LNCAP (cell line): Measurements from ENCODE around the gene NT5DC2.

Source experiments
- TF ChIP-seq, protein P1 (sequence below): fragments of 450-650 bp; IDR thresholded peaks from 2 replicates; pipeline ENCODE4 v1.5.1; 2017; ENCODE audit warnings: mild to moderate bottlenecking

The NT5DC2 gene

DNA sequence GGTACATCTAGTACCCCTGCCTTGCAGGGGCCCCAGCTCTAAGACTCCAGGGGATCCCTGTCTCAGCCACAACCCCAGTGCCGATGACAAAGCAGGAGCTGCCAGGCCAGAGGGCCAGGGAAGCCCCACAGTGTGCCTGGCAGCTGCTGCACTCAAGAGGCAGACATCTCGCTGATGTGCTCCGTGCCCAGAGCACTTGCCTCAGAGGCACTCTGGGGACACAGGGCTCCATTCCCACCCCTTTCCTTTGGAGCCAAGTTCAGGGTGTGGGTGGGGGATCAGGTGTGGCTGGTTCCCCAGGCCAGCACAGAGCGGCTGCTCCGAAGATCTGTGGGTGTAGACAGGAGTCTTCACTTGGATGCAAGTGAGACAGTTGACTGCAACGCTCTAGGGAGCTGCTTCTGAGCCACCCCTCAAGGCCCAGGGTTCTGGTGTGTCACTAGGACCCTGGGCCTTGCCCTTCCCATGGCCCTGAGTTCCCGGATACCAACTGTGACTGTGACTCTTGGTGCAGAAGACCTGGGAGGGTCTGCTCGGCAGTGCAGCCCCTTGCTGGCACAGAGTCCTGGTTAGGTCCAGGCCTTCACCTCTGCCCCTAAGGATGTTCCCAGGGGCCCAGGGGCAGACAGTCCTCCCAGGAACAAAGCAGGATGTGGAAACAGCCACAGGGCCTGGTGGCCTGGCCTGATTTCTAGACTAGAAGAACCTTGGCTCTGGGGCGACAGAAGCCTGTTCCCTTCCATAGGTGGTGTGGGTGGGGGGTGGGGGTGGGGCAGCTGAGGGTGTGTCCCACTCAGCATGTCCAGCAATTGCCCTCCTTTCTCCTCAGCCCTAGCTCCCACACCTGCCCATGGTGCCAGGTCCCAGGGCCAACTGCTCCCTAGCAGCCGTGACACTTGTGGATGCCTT lies 2.5 kb downstream of the NT5DC2 start:
- TF ChIP-seq, protein P1, sequence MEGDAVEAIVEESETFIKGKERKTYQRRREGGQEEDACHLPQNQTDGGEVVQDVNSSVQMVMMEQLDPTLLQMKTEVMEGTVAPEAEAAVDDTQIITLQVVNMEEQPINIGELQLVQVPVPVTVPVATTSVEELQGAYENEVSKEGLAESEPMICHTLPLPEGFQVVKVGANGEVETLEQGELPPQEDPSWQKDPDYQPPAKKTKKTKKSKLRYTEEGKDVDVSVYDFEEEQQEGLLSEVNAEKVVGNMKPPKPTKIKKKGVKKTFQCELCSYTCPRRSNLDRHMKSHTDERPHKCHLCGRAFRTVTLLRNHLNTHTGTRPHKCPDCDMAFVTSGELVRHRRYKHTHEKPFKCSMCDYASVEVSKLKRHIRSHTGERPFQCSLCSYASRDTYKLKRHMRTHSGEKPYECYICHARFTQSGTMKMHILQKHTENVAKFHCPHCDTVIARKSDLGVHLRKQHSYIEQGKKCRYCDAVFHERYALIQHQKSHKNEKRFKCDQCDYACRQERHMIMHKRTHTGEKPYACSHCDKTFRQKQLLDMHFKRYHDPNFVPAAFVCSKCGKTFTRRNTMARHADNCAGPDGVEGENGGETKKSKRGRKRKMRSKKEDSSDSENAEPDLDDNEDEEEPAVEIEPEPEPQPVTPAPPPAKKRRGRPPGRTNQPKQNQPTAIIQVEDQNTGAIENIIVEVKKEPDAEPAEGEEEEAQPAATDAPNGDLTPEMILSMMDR: no peak

DNA sequence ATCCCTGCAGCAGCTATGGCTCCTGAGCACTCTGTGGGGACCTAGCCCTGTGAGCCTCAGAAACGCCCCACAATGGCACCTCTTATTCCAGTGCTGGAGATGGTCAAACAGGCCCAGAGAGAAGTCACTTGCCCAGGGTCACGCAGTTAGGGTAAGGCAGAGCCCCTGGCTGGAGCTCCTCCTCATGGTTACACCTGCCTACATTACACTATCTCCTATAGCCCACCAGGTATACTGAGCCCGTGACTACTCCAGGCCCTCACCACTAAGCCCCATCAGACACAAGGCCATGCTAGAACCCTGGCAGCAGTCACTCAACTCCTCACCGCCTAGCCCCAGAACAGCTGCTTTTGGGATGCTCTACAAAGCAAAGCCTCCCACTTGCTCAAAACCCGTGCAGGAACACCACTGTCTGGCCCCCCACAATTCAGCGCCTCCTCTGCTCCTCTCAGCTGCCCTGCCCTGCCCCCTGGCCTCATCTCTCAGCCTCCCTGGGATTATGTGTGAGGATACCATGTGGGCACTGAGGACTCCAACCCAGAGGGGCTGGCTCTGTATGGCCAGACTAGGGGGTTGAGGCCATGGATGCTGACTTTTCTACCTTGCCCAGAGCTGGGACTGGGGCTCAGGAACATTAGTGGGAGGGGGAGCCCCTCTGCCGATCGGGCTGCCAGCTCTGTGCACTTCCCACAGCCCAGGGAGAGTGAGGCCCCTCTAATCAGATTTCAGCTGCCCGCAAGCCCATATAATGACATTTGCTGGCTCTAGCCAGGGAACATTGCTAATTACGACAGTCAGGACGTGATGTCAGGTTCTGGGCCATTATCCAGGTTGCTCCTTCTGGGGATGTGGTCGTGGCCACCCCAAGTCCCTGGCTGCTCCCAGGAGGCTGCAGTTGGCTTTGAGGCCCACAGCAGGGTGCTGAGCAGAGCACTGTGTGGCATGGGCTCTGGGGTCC lies 4.0 kb downstream of the NT5DC2 start:
- TF ChIP-seq, protein P1: no peak

DNA sequence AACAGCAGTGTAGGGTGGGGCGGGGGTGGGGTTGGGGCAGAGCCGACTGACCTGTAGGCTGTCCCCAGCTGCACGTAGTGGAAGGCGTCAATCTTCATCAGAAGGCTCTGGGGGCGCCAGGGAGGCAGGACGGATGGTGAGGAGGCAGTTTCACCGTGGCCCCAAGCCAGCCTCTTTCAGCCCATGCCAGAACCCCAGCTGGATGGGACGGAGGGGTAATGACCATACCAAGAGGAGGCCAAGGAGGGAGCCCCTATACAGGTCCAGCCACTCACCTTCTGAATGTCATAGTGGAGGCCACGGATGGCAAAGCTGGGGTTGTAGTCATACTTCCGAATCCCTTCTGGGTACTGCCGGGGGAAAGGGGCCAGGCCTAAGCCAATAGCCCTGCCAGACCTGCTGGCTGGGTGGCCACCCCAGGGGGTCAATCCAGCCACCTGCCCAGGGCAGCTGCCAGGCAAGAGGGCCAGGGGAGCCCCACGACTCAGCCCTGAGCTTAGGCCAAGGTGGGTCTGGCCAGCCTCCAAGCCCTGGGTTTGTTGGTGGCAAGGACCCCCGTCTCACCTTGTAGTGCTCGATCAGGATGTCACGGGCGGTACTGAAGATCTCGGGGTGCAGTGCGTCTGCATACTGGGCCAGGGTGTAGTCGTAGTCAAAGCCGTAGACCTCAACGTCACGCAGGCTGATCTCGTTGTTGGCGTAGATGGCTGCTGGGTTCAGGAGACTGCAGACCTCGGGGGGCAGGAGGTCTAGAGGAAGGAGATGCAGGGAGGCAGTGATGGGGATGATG lies 4.9 kb downstream of the NT5DC2 start:
- TF ChIP-seq, protein P1: no peak

DNA sequence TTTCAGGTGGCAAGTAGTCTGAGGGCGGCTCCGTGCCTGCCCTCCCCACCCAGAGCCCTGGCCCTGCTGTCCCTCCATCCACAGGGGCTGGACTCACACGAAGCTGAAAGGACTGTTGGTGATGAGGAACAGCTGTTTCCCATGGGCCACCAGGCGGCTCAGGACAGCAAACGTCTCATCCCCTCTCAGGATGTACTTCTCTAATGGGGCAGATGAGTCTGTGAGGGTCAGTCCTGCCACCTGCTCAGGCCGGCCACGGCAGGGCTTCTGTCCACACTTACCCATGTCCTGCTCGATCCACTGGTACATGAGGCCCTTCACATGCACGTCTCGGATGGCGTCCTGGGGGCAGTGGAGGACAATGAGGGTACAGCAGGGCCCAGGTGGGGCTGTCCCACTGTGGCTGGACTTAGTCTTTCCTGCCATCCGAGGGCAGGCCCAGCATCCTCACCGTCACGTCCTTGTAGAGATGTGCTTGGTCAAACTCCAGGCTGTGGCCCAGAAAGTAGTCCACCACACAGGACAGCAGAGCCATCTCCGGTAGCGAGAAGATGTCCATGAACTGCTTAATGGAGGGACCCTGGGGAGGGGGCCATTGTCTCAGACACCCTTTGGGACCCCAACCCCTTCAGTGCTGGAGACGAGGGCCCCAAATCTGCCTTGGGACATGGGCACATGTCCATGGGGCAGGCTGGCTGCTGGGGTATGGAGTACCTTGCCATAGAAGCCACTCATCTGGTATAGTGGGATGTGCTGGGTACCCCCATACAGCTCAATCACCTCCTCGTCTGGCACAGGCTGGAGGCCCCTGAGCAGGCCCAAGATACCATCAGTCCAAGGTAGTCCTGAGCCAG lies 5.7 kb downstream of the NT5DC2 start:
- TF ChIP-seq, protein P1: no peak

DNA sequence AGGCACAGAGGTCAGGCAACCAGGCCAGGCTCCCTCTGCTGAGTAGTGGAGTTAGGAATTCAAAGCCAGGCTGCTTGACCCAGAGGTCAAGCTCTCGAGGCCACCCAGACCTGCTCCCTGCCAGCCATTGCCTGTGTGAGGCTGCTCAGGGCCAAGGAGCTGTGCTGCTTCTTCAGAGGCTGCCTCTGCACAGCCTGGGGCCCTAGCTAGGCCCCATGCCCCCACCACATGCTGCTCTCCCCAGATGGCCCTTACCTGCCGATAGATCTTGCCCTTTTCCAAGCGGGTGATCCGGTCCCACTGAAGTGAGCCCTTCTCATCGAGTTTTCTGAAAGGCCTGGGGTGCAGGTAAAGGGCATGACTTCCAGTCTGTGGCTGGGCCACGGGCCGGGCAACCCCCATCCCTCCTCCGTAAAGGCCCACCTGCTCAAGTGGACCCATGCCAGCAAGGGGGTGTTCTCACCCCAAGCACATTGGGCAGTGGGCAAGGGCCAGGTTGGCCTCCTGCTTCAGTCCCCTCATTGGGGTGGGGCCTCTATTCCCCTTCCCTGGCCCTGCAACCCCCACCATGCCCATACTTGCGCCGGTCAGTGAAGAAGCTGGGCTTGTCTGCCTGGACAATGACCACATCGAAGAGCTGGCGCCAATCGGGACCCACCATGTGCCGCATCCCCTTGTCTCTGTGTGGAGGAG lies 6.5 kb downstream of the NT5DC2 start:
- TF ChIP-seq, protein P1: no peak

DNA sequence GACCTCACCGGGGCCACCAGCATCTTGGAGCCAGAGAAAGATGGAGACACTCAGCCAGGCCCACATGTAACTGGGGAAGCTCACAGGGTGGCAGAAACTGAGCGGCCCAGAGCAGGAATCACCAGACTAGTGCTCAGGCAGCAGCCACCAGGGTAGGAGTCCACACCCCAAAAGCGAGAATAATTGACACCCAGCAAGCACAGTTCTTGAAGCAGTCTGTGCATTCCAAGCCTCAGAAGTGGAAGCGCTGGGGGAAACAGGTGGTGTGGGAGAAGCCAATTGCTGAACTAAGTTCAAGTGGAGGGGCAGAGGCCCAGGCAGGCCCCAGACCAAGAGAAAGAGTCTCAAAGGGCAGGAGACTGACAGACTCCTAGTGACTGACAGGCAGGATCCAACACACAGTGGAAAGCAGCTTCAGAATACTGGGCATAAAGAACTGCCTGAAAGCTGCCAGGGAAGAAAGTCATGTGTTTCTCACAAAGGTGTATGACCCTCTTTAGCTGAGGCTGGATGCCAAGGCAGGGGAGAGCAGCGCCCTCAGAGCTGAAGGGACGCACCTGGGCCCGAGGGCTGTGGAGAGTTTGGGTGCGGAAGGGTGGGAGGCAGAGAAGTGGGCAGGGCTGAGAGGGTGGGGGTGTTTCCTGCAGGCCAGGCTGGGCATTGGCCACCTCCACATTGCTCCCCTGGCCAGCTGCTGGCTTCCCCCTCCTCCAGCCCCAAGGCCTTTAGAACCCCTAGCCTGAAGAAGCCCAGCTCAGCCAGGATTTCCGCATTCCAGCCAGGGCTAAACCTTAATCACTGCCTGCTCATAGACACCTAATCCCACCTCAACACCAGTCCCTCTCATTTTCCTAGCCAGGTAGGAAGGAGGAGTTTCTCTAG lies 7.7 kb downstream of the NT5DC2 start:
- TF ChIP-seq, protein P1: no peak
